Chondrocyte (in vitro differentiated cells): Measurements from ENCODE around the gene PHACTR1. TPM values are rescaled to one million over a fixed set of nuclear protein-coding genes. Genes with fewer than 3 reads are reported as not detected.

Source experiments
- DNase-seq: peaks from one replicate; pipeline ENCODE4 v3.0.0; 2021; ENCODE audit warnings: mixed read lengths, low spot score
- H3K27ac Mint-ChIP-seq: one replicate; pipeline ENCODE4 v1.8.0; 2021; ENCODE audit warnings: mild to moderate bottlenecking, moderate library complexity, mixed read lengths; ENCODE audit not compliant: unreplicated experiment
- H3K27me3 Mint-ChIP-seq: 2 replicates; pipeline ENCODE4 v1.8.0; 2021; ENCODE audit warnings: low read depth, mixed read lengths
- H3K36me3 Mint-ChIP-seq: 2 replicates; pipeline ENCODE4 v1.8.0; 2021; ENCODE audit warnings: low read depth, mixed read lengths
- H3K4me1 Mint-ChIP-seq: 2 replicates; pipeline ENCODE4 v1.8.0; 2021; ENCODE audit warnings: low read depth, mild to moderate bottlenecking, mixed read lengths
- H3K4me3 Mint-ChIP-seq: one replicate; pipeline ENCODE4 v1.8.0; 2021; ENCODE audit warnings: mild to moderate bottlenecking, moderate library complexity, mixed read lengths; ENCODE audit not compliant: unreplicated experiment
- H3K9me3 Mint-ChIP-seq: 2 replicates; pipeline ENCODE4 v1.8.0; 2021; ENCODE audit warnings: low read depth, mixed read lengths
- total RNA-seq: library from RNA; stranded (reverse); gene quantifications from 3 replicates; pipeline ENCODE4 v1.2.1, GENCODE V29; 2021
- TF ChIP-seq, protein P1 (sequence below): fragments of 200-600 bp; sonication (generic); IDR thresholded peaks from 2 replicates; pipeline ENCODE4 v1.5.0; 2021; ENCODE audit warnings: antibody characterized with exemption, mild to moderate bottlenecking, moderate library complexity

The PHACTR1 gene
- total RNA-seq, 1 donor from 2014 or later = 2.1 TPM

DNA sequence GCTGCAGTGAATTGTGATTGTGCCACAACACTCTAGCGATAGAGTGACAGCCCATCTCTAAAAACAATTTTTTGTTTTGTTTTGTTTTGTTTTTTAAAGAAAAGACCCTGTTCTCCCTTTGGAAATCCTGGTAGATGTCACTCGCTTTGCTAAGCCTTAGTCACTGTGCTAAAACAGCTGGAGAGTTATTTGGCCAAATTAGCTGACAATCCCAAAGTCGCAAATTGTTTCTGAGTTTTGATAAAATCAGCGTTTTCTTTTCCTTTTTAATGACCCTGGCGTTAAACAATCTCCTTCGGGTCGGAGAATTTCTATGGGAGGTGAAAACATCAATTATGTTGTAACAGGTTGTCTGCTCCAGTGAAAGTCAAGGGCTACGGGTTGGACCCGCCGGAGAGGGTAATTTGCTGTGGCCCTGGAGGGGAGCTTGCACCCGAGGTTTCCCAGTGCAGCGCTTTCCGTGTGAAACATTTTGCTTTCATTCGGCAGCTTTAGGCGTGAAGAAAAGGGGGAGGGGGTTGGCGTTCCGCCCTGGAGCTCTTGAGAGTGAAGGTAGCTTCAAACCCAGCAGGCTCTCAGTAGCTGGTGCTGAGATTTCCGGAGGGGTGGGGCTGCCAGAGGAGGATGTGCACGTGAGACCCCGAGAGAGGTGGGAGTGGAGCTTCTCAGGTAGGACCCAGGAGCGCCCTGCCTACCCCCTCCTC is 296.6 kb downstream of the PHACTR1 start:
- peak; percentile 67 for DNase-seq
- no peak overlapping the region for H3K27ac Mint-ChIP-seq
- H3K4me1 Mint-ChIP-seq = peaks cover 17% of the 10 kb centered on the region
- peaks cover 74% of the 10 kb centered on the region for H3K27me3 Mint-ChIP-seq
- no peaks in the 10 kb centered on the region for H3K36me3 Mint-ChIP-seq
- peak overlapping the region; percentile 74 for H3K4me3 Mint-ChIP-seq
- H3K9me3 Mint-ChIP-seq = no peaks in the 10 kb centered on the region
- TF ChIP-seq, protein P1, sequence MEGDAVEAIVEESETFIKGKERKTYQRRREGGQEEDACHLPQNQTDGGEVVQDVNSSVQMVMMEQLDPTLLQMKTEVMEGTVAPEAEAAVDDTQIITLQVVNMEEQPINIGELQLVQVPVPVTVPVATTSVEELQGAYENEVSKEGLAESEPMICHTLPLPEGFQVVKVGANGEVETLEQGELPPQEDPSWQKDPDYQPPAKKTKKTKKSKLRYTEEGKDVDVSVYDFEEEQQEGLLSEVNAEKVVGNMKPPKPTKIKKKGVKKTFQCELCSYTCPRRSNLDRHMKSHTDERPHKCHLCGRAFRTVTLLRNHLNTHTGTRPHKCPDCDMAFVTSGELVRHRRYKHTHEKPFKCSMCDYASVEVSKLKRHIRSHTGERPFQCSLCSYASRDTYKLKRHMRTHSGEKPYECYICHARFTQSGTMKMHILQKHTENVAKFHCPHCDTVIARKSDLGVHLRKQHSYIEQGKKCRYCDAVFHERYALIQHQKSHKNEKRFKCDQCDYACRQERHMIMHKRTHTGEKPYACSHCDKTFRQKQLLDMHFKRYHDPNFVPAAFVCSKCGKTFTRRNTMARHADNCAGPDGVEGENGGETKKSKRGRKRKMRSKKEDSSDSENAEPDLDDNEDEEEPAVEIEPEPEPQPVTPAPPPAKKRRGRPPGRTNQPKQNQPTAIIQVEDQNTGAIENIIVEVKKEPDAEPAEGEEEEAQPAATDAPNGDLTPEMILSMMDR = no peak

DNA sequence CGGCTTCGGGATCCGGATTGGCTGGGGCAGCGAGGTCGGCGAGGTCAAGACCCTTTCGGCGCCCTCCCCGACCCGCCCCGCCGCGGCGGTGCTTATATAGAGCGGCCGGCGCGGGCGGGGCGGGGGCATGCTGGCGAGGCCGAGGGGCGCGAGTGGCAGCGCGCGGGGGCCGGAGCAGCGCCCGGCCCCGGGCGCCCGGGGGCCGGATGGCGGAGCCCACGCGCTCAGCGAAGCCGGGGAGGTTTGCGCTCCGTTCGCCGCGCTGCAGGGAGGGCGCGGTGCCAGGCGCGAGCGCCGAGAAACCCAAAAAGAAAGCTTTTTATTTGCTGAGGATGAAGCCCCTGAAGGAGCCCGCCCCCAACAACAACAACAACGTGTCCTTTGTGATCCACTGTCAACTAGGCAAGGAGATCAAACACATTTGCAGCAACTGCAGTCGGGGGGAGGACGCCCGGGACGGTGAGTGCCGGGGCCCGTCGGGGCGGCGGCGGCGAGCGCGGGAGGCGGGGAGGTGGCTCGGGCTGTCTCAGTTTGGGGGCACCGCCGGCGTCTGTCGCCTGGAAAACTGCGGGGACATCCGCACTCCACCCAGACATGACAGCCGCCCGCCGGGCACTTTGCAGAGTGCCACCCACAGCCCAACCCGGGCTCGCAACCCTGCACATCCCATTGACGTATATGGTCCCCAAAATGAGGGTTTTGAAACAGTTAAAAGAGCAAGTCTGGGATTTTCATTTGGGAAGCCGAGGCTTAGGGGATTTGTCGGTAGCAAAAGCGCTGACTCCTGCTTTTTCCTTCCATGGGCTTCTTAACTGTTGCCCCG is 297.3 kb downstream of the PHACTR1 start:
- peak; percentile 58 for DNase-seq
- Mint-ChIP-seq H3K4me1 (peaks cover 17% of the 10 kb centered on the region), H3K27ac (no peak overlapping the region), H3K36me3 (no peaks in the 10 kb centered on the region), H3K9me3 (no peaks in the 10 kb centered on the region), H3K4me3 (peak overlapping the region; percentile 74), H3K27me3 (peaks cover 70% of the 10 kb centered on the region)
- TF ChIP-seq, protein P1 = no peak

DNA sequence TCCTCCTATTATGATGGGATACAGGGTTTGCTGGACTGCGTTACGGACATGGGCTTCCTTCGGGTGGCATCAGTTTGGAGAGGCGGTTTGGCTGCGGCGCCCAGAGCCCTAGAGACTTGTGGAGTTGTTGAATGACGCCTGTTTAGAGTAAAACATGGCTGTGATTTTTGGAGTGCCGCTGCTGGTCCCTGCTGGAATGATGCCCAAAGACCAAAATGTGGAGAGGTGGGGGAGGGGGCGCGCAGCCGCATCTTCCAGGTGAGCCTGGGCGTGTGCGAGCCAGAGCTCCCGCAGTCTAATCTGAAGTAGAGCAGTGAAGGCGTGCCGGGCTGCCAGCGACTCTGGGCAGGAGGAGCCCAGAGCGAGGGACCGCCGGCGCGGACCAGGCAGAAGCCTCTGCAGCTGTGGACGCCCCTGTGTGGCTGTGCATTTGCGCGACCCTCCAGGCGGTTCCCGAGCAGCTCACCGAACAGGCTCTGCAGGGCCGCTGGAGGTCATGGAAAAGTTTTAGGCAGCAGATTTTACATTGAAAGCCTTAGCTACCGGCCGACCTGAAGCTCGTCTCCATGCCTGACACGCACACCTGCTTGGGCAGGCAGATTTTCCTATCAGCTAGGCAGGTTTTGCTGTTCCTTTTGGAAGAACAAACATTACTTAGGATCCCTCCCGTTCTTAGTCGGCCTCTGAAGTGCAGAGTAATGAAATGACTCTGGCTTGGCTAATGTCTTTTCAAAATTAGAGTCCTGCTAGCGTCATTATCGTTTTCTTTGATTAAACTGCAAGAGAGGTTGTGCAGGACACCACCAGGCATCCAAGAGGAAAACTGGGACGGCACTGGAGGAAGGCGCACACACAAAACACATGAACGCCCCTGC is 298.2 kb downstream of the PHACTR1 start:
- peaks cover 63% of the 10 kb centered on the region for H3K27me3 Mint-ChIP-seq
- H3K9me3 Mint-ChIP-seq = no peaks in the 10 kb centered on the region
- no peak overlapping the region for H3K27ac Mint-ChIP-seq
- no peaks in the 10 kb centered on the region for H3K36me3 Mint-ChIP-seq
- no peak for DNase-seq
- TF ChIP-seq, protein P1 = no peak
- peak overlapping the region; percentile 59 for H3K4me3 Mint-ChIP-seq
- H3K4me1 Mint-ChIP-seq = peaks cover 17% of the 10 kb centered on the region

DNA sequence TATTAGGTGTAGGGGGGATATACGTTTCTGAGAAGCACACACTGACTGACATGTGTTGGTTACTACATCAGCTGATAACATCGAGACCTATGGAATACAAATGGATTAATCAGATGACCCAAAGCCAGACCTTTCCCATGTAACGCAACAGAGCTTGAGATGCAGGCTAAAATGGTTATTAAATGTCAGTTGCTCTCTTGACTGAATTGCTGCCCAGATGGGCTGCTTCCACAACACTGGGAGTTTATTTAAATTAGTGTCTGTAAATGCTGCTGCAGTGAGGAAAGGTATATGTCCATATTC is 298.8 kb downstream of the PHACTR1 start:
- TF ChIP-seq, protein P1 = no peak
- Mint-ChIP-seq H3K4me3 (no peak overlapping the region), H3K27ac (no peak overlapping the region), H3K36me3 (no peaks in the 10 kb centered on the region), H3K4me1 (peaks cover 17% of the 10 kb centered on the region), H3K9me3 (no peaks in the 10 kb centered on the region), H3K27me3 (peaks cover 57% of the 10 kb centered on the region)
- no peak for DNase-seq

DNA sequence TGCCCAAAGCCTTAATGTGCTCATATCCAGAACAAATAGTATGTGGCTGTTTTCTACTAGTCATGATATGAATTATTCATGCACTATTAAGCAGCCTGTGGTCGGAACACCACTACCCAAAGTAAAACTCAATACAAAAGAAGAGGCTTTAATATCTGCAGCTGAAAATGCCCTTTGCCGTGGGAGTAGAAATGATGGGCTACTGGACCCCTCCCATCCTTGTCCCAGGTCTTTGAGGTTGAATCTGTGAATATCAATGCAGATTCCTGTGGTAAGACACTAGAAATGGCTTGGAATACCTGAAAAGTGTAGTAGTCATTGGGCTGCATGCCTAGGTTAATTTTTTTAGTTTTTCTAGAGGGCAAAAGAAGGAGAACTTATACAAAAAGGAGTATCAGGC is 308.0 kb downstream of the PHACTR1 start:
- TF ChIP-seq, protein P1 = no peak
- DNase-seq = no peak
- H3K4me3 Mint-ChIP-seq = no peak overlapping the region
- H3K9me3 Mint-ChIP-seq = peaks cover 10% of the 10 kb centered on the region
- H3K4me1 Mint-ChIP-seq = peaks cover 17% of the 10 kb centered on the region
- no peak overlapping the region for H3K27ac Mint-ChIP-seq
- peaks cover 31% of the 10 kb centered on the region for H3K27me3 Mint-ChIP-seq
- H3K36me3 Mint-ChIP-seq = no peaks in the 10 kb centered on the region
